Measurements from ENCODE around the gene LCN1. TPM values are rescaled to one million over a fixed set of nuclear protein-coding genes. Genes with fewer than 3 reads are reported as not detected.
A peak's percentile ranks its signal among the peaks of the same experiment; 100 is the strongest.

Gene LCN1
- total RNA-seq, 1 experiment from 2014 or later: not detected

DNA sequence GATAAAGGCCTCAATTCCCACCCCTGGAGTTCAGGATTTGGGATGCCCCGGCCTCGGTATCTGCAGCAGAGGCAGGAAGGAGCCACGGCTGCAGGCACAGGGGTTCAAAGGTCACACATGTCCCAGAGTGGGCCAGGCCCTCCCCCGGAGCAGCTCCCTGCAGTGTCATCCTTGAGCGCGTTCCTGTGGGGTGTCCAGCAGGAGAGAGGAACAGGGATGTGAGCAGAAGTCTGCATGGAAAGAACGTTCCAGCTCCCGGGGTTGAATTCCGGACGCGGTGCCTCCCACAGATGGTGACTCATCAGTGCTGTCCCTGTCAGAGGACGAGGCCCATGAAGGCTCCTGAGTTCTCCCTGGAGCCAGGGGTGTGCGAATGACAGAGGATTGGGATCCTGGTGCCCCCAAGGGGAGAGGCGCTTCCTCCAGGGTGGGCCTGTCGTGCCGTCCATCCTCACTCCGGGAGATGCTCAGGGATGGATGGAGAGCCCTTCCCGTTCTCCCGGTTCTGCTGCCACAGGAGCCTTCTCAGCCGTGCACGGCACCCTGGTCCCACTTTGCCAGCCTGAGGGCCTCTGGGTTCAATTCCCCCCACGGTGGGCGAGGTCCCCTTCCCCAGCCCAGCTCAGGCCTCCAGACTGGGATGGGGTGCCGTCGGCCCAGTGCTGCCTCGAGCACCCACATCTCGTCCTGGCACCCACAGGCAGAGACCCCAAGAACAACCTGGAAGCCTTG is 3.1 kb downstream of the LCN1 start:
- BruUV-seq (replicated peaks): no TSS peak
- DNase-seq (peak; percentile 7), ATAC-seq (peak; percentile 38; the same call in 1 of the 2 replicates)
- H3F3A ChIP-seq (ENCODE audit: low read length, unreplicated experiment): no peaks in the 10 kb centered on the region
- H2AFZ ChIP-seq (ENCODE audit: low read length): no peak overlapping the region
- TF ChIP-seq EZH2phosphoT487 (IDR thresholded peaks at IDR 0.05; ENCODE audit: borderline replicate concordance, low read length) (no peak), EZH2 (IDR thresholded peaks at IDR 0.05; ENCODE audit: low read length, unreplicated experiment) (no peak)
- TF ChIP-seq, protein P1, sequence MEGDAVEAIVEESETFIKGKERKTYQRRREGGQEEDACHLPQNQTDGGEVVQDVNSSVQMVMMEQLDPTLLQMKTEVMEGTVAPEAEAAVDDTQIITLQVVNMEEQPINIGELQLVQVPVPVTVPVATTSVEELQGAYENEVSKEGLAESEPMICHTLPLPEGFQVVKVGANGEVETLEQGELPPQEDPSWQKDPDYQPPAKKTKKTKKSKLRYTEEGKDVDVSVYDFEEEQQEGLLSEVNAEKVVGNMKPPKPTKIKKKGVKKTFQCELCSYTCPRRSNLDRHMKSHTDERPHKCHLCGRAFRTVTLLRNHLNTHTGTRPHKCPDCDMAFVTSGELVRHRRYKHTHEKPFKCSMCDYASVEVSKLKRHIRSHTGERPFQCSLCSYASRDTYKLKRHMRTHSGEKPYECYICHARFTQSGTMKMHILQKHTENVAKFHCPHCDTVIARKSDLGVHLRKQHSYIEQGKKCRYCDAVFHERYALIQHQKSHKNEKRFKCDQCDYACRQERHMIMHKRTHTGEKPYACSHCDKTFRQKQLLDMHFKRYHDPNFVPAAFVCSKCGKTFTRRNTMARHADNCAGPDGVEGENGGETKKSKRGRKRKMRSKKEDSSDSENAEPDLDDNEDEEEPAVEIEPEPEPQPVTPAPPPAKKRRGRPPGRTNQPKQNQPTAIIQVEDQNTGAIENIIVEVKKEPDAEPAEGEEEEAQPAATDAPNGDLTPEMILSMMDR (conservative IDR thresholded peaks at IDR 0.05; ENCODE audit: low read depth, low read length): no peak
- no peaks in the 10 kb centered on the region for H3K9me3 ChIP-seq (ENCODE audit: low read length)
- no peaks in the 10 kb centered on the region for H4K20me1 ChIP-seq (ENCODE audit: low read length)
- no peaks in the 10 kb centered on the region for H3K4me1 ChIP-seq (ENCODE audit: insufficient read depth, low read length)
- no peaks in the 10 kb centered on the region for H3K27me3 ChIP-seq (ENCODE audit: low read length)
- H3K9me2 ChIP-seq (replicated peaks; ENCODE audit: low read length): no peaks in the 10 kb centered on the region
- ChIA-PET POLR2A (ENCODE audit: unreplicated experiment) (no interaction called here), CTCF (no interaction called here)
- H3K4me2 ChIP-seq (ENCODE audit: low read length): no peak overlapping the region
- no peak overlapping the region for H3K27ac ChIP-seq (ENCODE audit: low read length)
- H3K79me2 ChIP-seq (ENCODE audit: low read length): no peaks in the 10 kb centered on the region
- H3K36me3 ChIP-seq (ENCODE audit: low read depth, low read length): no peaks in the 10 kb centered on the region
- H3K4me3 ChIP-seq (ENCODE audit: low read length): no peak overlapping the region
- intact Hi-C loops (cut with micrococcal nuclease): no loop called here
- no peak overlapping the region for H3K9ac ChIP-seq (ENCODE audit: low read length)

DNA sequence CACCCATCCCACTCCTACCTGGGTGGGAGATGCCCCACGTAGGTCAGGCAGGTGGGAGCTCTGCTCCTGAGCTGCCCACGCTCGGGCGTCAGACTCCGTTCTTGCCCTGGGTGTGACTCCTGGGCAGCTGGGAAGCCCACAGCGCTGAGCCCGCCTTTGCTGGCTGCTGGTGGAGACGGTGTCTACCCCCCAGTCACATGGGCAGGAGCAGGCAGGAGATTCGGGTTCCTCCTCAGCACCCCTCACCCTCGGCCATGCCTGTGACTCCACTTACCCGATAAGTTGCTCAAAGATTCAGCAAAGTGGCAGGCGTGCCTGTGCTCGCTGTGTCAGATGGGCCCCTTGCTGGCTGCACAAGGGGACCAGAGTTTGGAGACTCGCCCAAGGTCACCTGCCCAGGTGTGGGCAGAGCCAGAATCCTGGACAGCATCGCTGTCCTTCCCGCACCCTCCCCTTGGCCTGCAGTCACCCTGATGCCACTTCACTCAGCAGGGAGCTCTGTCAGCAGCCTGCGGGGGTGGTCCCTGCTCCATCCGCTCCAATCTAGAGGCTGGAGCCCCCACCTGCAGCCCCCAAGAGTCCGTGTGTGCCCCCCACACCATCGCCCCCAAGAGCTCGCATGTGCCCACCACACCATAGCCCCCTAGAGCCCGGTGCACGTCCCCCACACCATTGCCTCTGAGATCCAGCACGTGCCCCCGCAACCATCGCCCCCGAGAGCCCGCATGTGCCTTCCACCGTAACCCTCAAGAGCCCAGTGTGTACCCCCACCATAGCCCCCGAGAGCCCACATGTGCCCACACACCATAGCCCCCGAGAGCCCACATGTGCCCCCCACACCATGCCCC is 4.2 kb downstream of the LCN1 start:
- TF ChIP-seq, protein P1 (conservative IDR thresholded peaks at IDR 0.05; ENCODE audit: low read depth, low read length): no peak
- TF ChIP-seq EZH2 (IDR thresholded peaks at IDR 0.05; ENCODE audit: low read length, unreplicated experiment): no peak
- no peak for TF ChIP-seq EZH2phosphoT487 (IDR thresholded peaks at IDR 0.05; ENCODE audit: borderline replicate concordance, low read length)
- Histone ChIP-seq H2AFZ (ENCODE audit: low read length) (no peak overlapping the region), H3K9me3 (ENCODE audit: low read length) (no peaks in the 10 kb centered on the region), H3K4me1 (ENCODE audit: insufficient read depth, low read length) (no peaks in the 10 kb centered on the region), H3K4me2 (ENCODE audit: low read length) (no peak overlapping the region), H3F3A (ENCODE audit: low read length, unreplicated experiment) (no peaks in the 10 kb centered on the region), H3K27me3 (ENCODE audit: low read length) (no peaks in the 10 kb centered on the region), H3K27ac (ENCODE audit: low read length) (no peak overlapping the region), H3K4me3 (ENCODE audit: low read length) (no peak overlapping the region), H4K20me1 (ENCODE audit: low read length) (no peaks in the 10 kb centered on the region), H3K79me2 (ENCODE audit: low read length) (no peaks in the 10 kb centered on the region), H3K9me2 (replicated peaks; ENCODE audit: low read length) (no peaks in the 10 kb centered on the region), H3K36me3 (ENCODE audit: low read depth, low read length) (no peaks in the 10 kb centered on the region), H3K9ac (ENCODE audit: low read length) (no peak overlapping the region)
- intact Hi-C loops (cut with micrococcal nuclease): no loop called here
- no TSS peak for BruUV-seq (replicated peaks)
- DNase-seq (no peak), ATAC-seq (no peak)
- ChIA-PET CTCF (no interaction called here), POLR2A (ENCODE audit: unreplicated experiment) (no interaction called here)

Data from PC-3 (cell line).